A549 (cell line): ENCODE data around the gene DCAKD. TPM values are rescaled to one million over a fixed set of nuclear protein-coding genes. Genes with fewer than 3 reads are reported as not detected.

ENCODE experiments used
- ATAC-seq, 2 experiments: fragments of 200-7000 bp in 1 of 2; fragments of >200 bp in 1 of 2; cut with Nextera tagmentation in 1 of 2; cut with Tn5 transposase in 1 of 2; 3 replicates each; pipeline versions ENCODE4 v1.8.0 to v1.9.1; 2018 to 2020; ENCODE audit warnings: mild to moderate bottlenecking in 1 of 2, moderate library complexity in 1 of 2
- CTCF ChIA-PET: fragments of 300-600 bp; sonication (Branson Sonifier 250); formaldehyde crosslinking; extraction: SDS; loops from one replicate; lab custom pipeline; 2021; ENCODE audit warnings: antibody characterized with exemption, inconsistent platforms; lab: Yijun Ruan, JAX
- POLR2A ChIA-PET: fragments of 350-600 bp; formaldehyde crosslinking; extraction: SDS; loops from one replicate; lab custom pipeline; 2021; ENCODE audit warnings: antibody characterized with exemption, inconsistent platforms; lab: Yijun Ruan, JAX
- DNase-seq, 2 experiments: peaks; one replicate each; pipeline versions ENCODE4 v3.0.0 to v3.0.0-alpha.2; 2011 to 2016; ENCODE audit warnings: low read depth in 1 of 2, low spot score in 1 of 2
- FAIRE-seq: peaks from 2 replicates; lab custom pipeline; 2011; peaks lifted over from hg19 to GRCh38; lab: Jason Lieb, UNC
- H3K27ac ChIP-seq, 2 experiments: fragments of >200 bp; sonication (Bioruptor Twin); formaldehyde crosslinking; 3 replicates each; pipeline ENCODE4 v1.5.1; 2016 to 2017
- H3K4me1 ChIP-seq: fragments of >200 bp; sonication (Bioruptor Twin); formaldehyde crosslinking; 3 replicates; pipeline ENCODE4 v1.6.1; 2016
- H3K4me2 ChIP-seq: fragments of >200 bp; sonication (Bioruptor Twin); formaldehyde crosslinking; 3 replicates; pipeline ENCODE4 v1.6.1; 2016
- H3K4me3 ChIP-seq: fragments of >200 bp; sonication (Bioruptor Twin); formaldehyde crosslinking; 3 replicates; pipeline ENCODE4 v1.5.1; 2016
- H3K9me3 ChIP-seq: fragments of >200 bp; sonication (Bioruptor Twin); formaldehyde crosslinking; 3 replicates; pipeline ENCODE4 v1.6.1; 2016
- BCL3 ChIP-seq: fragments of >200 bp; sonication (Bioruptor Twin); formaldehyde crosslinking; IDR thresholded peaks from 3 replicates; pipeline ENCODE4 v1.6.1; 2016
- CHD2 ChIP-seq: fragments of 150-350 bp; IDR thresholded peaks from 2 replicates; pipeline ENCODE4 v1.6.1; 2014; ENCODE audit warnings: low read length; ENCODE audit not compliant: partially characterized antibody
- EHF ChIP-seq: fragments of 250-450 bp; sonication (Bioruptor Pico); IDR thresholded peaks from 2 replicates; pipeline ENCODE4 v1.5.0; 2020; ENCODE audit warnings: mild to moderate bottlenecking
- EHMT2 ChIP-seq: fragments of 200-600 bp; sonication (generic); IDR thresholded peaks from 2 replicates; pipeline ENCODE4 v1.6.1; 2016; ENCODE audit warnings: antibody characterized with exemption, low read depth, mild to moderate bottlenecking, moderate library complexity
- FOSB ChIP-seq: fragments of 250-450 bp; sonication (Bioruptor Pico); IDR thresholded peaks from 2 replicates; pipeline ENCODE4 v1.5.0; 2020; ENCODE audit warnings: mild to moderate bottlenecking, moderate library complexity
- GATA3 ChIP-seq: IDR thresholded peaks from 2 replicates; pipeline ENCODE4 v1.6.1; 2012; ENCODE audit warnings: borderline replicate concordance
- HDAC2 ChIP-seq: fragments of 200-600 bp; sonication (generic); IDR thresholded peaks from 2 replicates; pipeline ENCODE4 v1.6.1; 2016
- HEYL ChIP-seq: fragments of 250-450 bp; sonication (Bioruptor Pico); IDR thresholded peaks from 2 replicates; pipeline ENCODE4 v1.8.0; 2021; ENCODE audit warnings: mild to moderate bottlenecking, moderate library complexity
- HMGXB4 ChIP-seq: fragments of 250-450 bp; sonication (Bioruptor Pico); IDR thresholded peaks from 2 replicates; pipeline ENCODE4 v1.5.0; 2021; ENCODE audit warnings: mild to moderate bottlenecking, moderate library complexity, borderline replicate concordance
- HOXA7 ChIP-seq: fragments of 250-450 bp; sonication (Bioruptor Pico); IDR thresholded peaks from 2 replicates; pipeline ENCODE4 v1.5.0; 2020; ENCODE audit warnings: mild to moderate bottlenecking, moderate library complexity
- HOXB5 ChIP-seq: fragments of 250-450 bp; sonication (Bioruptor Pico); IDR thresholded peaks from 2 replicates; pipeline ENCODE4 v1.5.0; 2020; ENCODE audit warnings: mild to moderate bottlenecking, moderate library complexity
- JUNB ChIP-seq: fragments of >200 bp; sonication (Bioruptor Twin); formaldehyde crosslinking; IDR thresholded peaks from 2 replicates; pipeline ENCODE4 v1.6.1; 2016
- MAFK ChIP-seq: fragments of 450-650 bp; IDR thresholded peaks from 2 replicates; pipeline ENCODE4 v1.6.1; 2014; ENCODE audit not compliant: partially characterized antibody
- MAZ ChIP-seq: fragments of 150-350 bp; IDR thresholded peaks from 2 replicates; pipeline ENCODE4 v1.6.1; 2014; ENCODE audit warnings: antibody characterized with exemption, low read depth, low read length, borderline replicate concordance
- NFE2L2 ChIP-seq: fragments of 150-350 bp; conservative IDR thresholded peaks from 2 replicates; pipeline ENCODE4 v1.6.1; 2014; ENCODE audit warnings: low read length
- POLR2A ChIP-seq: IDR thresholded peaks from 2 replicates; pipeline ENCODE4 v1.6.1; 2012; ENCODE audit warnings: mild to moderate bottlenecking, low read length
- POLR2AphosphoS2 ChIP-seq: conservative IDR thresholded peaks from 2 replicates; pipeline ENCODE4 v1.6.1; 2012; ENCODE audit warnings: low read length, improper control_type of control experiment, inconsistent platforms
- RFX5 ChIP-seq: fragments of 450-650 bp; IDR thresholded peaks from 2 replicates; pipeline ENCODE4 v1.7.1; 2014; ENCODE audit warnings: antibody characterized with exemption, mild to moderate bottlenecking, moderate library complexity
- SMC3 ChIP-seq: fragments of >200 bp; sonication (Bioruptor Twin); formaldehyde crosslinking; IDR thresholded peaks from 3 replicates; pipeline ENCODE4 v1.6.1; 2018; ENCODE audit warnings: inconsistent platforms
- SREBF2 ChIP-seq: fragments of 450-650 bp; IDR thresholded peaks from 2 replicates; pipeline ENCODE4 v1.6.1; 2014; ENCODE audit warnings: mild to moderate bottlenecking, moderate library complexity
- TFCP2L1 ChIP-seq: fragments of 250-450 bp; sonication (Bioruptor Pico); IDR thresholded peaks from 2 replicates; pipeline ENCODE4 v1.5.0; 2021; ENCODE audit warnings: mild to moderate bottlenecking
- TP53 ChIP-seq: fragments of 250-450 bp; sonication (Bioruptor Pico); IDR thresholded peaks from 2 replicates; pipeline ENCODE4 v1.5.0; 2021; ENCODE audit warnings: mild to moderate bottlenecking, moderate library complexity
- USF2 ChIP-seq: fragments of 450-650 bp; IDR thresholded peaks from 2 replicates; pipeline ENCODE4 v1.6.1; 2014; ENCODE audit warnings: antibody characterized with exemption
- ZFP36 ChIP-seq: fragments of 450-650 bp; IDR thresholded peaks from 2 replicates; pipeline ENCODE4 v1.6.1; 2014; ENCODE audit warnings: borderline replicate concordance; ENCODE audit not compliant: partially characterized antibody
- ZNF302 ChIP-seq: fragments of 250-450 bp; sonication (Bioruptor Pico); IDR thresholded peaks from 2 replicates; pipeline ENCODE4 v1.9.0; 2021; ENCODE audit warnings: inconsistent platforms, mild to moderate bottlenecking, moderate library complexity
- WGBS: methylation state at CpG from one replicate; pipeline ENCODE4 v1.1.6; 2017; ENCODE audit errors: missing lambda C conversion rate; 5-methylcytosine and 5-hydroxymethylcytosine counted together
- polyA plus RNA-seq, 4 experiments: library from polyadenylated mRNA; depleted of rRNA in 3 of 4; stranded (reverse); fragments of >200 nt; fragmentation: RNase III in 1 of 4; extraction: RNeasy Plus Mini Kit Qiagen cat#74134 plus additional on column Dnase treatment in 1 of 4; gene quantifications; 2 replicates in 3 of 4; 3 replicates in 1 of 4; pipeline ENCODE4 v1.2.3, GENCODE V29; 2011 to 2017
- TF ChIP-seq, protein P1 (sequence below): fragments of 150-350 bp; IDR thresholded peaks from 2 replicates; pipeline ENCODE4 v1.6.1; 2014; ENCODE audit warnings: low read depth, mild to moderate bottlenecking, low read length
- TF ChIP-seq, protein P2 (sequence below): IDR thresholded peaks from 2 replicates; pipeline ENCODE4 v1.6.1; 2012; ENCODE audit warnings: low read depth, borderline replicate concordance

The DCAKD gene
- polyA plus RNA-seq, 2 of the 4 experiments (the other 2 are of a cell fraction) = 18.7 to 21.4 TPM

GRCh38 chr17:45063198-45063597 is 11.8 kb upstream of the DCAKD start:
- ChIA-PET CTCF (interaction anchor here (0.7 to 6.1 kb wide), 11 partner anchors 9 to 184 kb away, joined by 3 to 43 read pairs (median 6); partner anchors contain the start of gene ACBD4), POLR2A (interaction anchor here (0.6 kb wide), 1 partner anchor 10 kb away, joined by 3 read pairs; no protein-coding TSS in a partner anchor)
- DNase-seq = no peak
- H3K27ac ChIP-seq = no peak overlapping the region
- FAIRE-seq = no peak
- WGBS = 100% methylated on average over 1 of the region's 1 CpG
- no peaks in the 10 kb centered on the region for H3K9me3 ChIP-seq
- no peak for TF ChIP-seq TFCP2L1 (CRISPR knock-in tag)
- no peak for TF ChIP-seq HMGXB4 (CRISPR knock-in tag)
- TF ChIP-seq BCL3 = no peak
- TF ChIP-seq, protein P1, sequence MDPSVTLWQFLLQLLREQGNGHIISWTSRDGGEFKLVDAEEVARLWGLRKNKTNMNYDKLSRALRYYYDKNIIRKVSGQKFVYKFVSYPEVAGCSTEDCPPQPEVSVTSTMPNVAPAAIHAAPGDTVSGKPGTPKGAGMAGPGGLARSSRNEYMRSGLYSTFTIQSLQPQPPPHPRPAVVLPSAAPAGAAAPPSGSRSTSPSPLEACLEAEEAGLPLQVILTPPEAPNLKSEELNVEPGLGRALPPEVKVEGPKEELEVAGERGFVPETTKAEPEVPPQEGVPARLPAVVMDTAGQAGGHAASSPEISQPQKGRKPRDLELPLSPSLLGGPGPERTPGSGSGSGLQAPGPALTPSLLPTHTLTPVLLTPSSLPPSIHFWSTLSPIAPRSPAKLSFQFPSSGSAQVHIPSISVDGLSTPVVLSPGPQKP = no peak
- TF ChIP-seq SREBF2 = no peak
- no peak for TF ChIP-seq FOSB (CRISPR knock-in tag)
- no peak for TF ChIP-seq ZFP36
- TF ChIP-seq NFE2L2 = no peak
- TF ChIP-seq, protein P2, sequence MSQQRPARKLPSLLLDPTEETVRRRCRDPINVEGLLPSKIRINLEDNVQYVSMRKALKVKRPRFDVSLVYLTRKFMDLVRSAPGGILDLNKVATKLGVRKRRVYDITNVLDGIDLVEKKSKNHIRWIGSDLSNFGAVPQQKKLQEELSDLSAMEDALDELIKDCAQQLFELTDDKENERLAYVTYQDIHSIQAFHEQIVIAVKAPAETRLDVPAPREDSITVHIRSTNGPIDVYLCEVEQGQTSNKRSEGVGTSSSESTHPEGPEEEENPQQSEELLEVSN = no peak
- TF ChIP-seq HOXB5 (CRISPR knock-in tag) = no peak
- TF ChIP-seq RFX5 = no peak
- TF ChIP-seq POLR2AphosphoS2 = no peak
- no peak for TF ChIP-seq USF2
- TF ChIP-seq ZNF302 (CRISPR knock-in tag) = no peak
- no peak for TF ChIP-seq MAFK
- no peak for TF ChIP-seq HOXA7
- no peak for TF ChIP-seq EHF
- TF ChIP-seq TP53 = no peak
- ATAC-seq = no peak
- peaks cover 16% of the 10 kb centered on the region for H3K4me1 ChIP-seq
- 0 out of 3 replicates have a peak overlapping the region, but pooled peaks have one; percentile 94 for H3K4me2 ChIP-seq
- no peak overlapping the region for H3K4me3 ChIP-seq

DNA sequence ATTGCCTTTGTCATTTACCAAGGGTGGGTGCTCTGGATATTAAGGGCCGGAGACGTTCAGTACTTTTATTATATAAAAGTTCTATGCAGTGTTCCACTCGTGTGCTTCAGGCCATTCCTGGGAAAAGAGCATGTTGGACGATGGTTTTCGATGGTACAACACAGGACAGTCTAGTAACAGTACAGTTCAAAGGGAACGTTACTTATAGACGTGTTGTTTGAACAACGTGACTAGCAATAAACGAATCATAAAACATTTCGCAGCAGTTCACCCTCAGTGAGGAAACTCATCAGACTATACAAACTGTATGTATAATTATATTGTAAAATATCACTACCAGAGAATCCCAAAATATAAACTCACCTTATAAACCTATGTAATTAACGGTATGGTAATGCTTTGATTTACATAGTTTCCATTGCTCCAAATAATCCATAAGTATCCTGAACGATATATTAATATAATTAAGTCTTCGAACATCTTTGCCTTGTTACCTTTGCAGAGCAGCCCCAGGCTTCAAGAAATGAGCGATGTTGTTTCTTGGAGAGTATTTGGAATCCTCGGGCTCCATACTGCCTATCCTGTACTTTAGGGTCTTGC is 10.3 kb upstream of the DCAKD start:
- WGBS = 7% methylated on average over 15 of the region's 15 CpGs
- no peak for FAIRE-seq

More for the DNA sequence above, 10.3 kb upstream of the DCAKD start:
- ATAC-seq = peak in 1 of 2 experiments; percentile 14; a peak in 2 of 6 replicates
- POLR2A ChIA-PET = interaction anchor here (0.6 to 2.3 kb wide), 24 partner anchors 8 to 255 kb away, joined by 3 to 74 read pairs (median 6); partner anchors contain the start of genes ACBD4, DCAKD, EFTUD2 and HEXIM1
- Histone ChIP-seq H3K4me2 (peak overlapping the region; percentile 94), H3K27ac (peak overlapping the region; percentile 87 to 91), H3K4me1 (peaks cover 16% of the 10 kb centered on the region), H3K4me3 (peak overlapping the region; percentile 67), H3K9me3 (no peaks in the 10 kb centered on the region)
- 0 out of 2 replicates have a peak, but pooled peaks have one; percentile 64 for TF ChIP-seq HOXA7
- TF ChIP-seq BCL3 = no peak
- no peak for TF ChIP-seq CHD2
- TF ChIP-seq HEYL = no peak
- TF ChIP-seq MAZ = no peak
- TF ChIP-seq HDAC2 = no peak; the same call in 1 of the 2 replicates
- TF ChIP-seq HOXB5 (CRISPR knock-in tag) = no peak
- TF ChIP-seq EHF = no peak
- TF ChIP-seq SMC3 = no peak
- no peak for TF ChIP-seq GATA3
- no peak for TF ChIP-seq EHMT2
- TF ChIP-seq RFX5 = no peak
- TF ChIP-seq JUNB = no peak
- no peak for TF ChIP-seq POLR2A
- peak; percentile 34; the same call in 1 of the 2 replicates for TF ChIP-seq TFCP2L1 (CRISPR knock-in tag)
- 0 out of 2 replicates have a peak, but pooled peaks have one; percentile 51 for TF ChIP-seq FOSB (CRISPR knock-in tag)
- CTCF ChIA-PET = interaction anchor here (0.9 to 6.1 kb wide), 11 partner anchors 11 to 183 kb away, joined by 3 to 43 read pairs (median 6); partner anchors contain the start of gene ACBD4
- DNase-seq = no peak
